Non-pigmented ciliary epithelial cell (primary cell): ENCODE results near the gene NEO1.
"Not testable (repeated sequence)": the region's sequence is repeated elsewhere in the genome, so short reads cannot be mapped to it uniquely, and the experiment has no call there.

ENCODE experiments used
- DNase-seq: peaks from one replicate; pipeline ENCODE4 v3.0.0-alpha.2; 2010; ENCODE audit warnings: low read depth

The NEO1 gene

DNA sequence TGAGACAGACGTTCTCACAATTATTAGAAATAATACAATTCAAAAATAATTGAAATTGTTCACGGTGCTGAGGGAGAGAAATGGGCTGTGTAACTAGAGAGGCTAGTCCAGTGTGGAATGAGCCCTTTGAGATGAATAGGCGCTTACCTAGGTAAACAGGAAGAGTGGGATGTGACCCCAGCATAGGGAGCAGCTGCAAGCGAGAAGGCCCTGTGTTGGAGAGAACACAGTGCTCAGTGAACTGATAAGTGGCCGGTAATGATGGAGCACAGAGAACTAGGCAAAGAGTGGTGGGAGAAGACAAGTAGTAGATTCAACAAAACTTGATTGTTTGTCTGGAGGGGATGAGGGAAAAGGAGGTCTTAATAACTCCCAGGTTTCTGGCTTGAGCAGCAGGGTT lies 212.6 kb downstream of the NEO1 start:
- no peak for DNase-seq

DNA sequence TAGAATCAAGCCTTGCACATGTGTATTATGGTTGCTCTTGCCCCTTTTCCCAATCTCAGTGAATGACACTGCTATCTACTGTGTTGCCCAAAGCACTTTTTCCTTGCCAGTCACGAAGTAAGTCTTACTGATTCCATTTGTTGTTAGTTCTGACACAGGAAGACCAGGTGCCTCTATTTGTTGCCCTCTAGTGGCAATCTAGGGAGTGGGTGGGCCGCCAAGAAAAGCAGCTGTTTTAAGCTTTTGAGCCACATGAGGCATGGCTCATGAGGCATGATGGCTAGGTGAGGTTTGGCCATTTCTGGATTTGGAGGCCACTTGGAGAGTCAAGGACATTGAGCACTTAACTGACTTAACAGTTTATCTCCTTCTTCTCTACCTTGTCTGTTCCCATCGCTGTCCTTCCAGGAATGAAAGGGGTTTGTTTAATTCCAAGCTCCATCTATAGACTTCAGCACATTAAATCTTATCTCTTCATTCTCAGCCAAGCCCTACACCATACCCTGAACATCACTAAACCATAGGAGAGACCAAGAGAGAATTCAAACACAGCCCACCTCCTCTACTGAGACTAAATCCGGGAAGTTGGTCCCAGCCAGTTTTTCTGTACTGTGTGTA lies 213.4 kb downstream of the NEO1 start:
- no peak for DNase-seq

GRCh38 chr15:73268457-73268856 lies 216.2 kb downstream of the NEO1 start:
- DNase-seq: no peak

GRCh38 chr15:73270366-73271097 lies 218.3 kb downstream of the NEO1 start:
- DNase-seq: no peak

DNA sequence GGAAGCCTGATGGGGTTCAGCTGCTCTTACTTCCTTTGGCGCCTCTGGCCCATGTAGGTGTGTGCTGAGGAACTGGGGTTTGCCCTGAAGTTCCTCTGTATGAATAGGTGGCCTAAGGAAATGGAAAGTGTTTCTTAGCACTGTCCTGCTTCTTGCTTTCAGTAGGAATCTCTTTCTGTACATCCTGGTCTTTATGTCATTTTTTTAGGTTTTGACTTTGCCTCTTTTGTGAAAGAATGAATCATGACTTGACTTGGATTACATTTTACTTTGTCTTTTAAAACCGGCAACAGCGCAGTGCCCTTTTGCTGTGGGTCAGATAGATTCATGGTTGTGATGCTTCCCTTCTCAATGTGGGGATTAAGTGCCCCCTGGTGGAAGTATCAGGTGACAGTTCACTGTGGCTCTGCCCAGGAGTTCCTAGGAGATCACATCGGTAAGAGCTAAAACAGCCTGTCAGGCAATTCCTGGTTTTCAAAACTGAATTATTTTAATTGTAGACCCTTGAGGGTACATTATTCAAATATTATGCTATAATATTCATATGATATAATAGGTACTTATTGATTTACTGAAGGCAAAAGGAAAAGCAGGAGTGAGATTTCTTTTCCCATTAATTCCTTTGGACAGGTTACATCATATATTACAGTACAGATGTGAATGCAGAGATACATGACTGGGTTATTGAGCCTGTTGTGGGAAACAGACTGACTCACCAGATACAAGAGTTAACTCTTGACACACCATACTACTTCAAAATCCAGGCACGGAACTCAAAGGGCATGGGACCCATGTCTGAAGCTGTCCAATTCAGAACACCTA lies 221.1 kb downstream of the NEO1 start:
- peak; percentile 28 for DNase-seq

GRCh38 chr15:73275862-73276261 lies 223.6 kb downstream of the NEO1 start:
- no peak for DNase-seq

DNA sequence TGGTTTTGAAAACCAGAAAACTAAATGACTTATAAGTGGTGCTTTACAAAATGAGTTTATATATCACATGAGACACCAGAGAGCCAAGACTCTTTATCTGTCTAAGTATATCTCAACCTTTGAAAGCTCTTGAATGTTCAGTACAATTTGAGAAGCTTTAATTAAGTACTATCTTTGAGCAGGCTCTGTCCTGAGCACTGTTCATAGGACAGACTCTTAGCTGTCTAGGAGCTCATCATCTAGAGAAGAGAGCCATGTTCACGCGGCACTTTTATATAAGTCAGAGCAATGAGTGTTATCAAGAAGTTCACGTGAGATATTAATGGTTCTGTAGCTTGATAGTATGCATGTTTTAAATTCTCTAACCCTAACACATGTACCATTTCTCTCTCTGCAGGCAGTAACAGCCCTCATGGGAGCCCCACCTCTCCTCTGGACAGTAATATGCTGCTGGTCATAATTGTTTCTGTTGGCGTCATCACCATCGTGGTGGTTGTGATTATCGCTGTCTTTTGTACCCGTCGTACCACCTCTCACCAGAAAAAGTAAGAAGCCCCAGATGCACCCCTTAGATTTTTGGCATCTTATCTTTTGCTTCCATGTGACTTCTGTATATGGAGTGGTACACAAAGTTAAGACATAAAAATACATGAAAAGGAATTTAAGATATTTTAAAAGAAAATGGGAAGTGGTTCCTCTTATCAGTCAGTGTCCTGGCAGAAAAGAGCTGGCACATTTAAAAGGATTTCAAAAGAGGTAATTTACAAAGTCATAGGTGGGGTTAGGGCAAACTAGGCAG lies 230.5 kb downstream of the NEO1 start:
- no peak for DNase-seq

- DNase-seq: no peak
These were observed 231.2 kb downstream of the NEO1 start for GRCh38 chr15:73283366-73283962.

DNA sequence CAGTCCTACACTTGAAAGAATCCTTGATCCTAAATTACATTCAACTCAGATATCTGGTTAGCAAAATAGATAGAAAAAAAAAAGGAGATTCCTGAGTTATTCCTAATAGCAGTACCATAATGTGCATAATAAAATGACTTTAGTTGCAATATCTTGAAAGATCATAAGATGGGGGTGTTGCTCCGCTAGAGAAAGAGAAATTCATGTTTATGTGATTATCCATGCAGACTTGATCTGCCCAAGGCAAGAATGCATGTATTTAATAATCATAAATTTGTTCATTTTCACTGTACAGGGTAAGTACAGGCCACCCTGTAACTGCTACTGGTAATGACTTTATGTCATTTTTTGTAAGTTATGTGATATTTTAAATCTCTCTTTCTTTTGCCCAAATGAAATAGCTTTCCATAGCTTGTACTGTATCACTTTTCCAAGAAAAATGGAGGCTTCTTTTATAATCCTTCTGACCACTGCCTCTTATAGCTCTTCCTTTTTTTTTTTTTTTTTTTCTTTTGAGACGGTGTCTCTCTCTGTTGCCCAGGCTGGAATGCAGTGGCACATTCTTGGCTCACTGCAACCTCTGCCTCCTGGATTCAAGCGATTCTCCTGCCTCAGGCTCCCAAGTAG lies 231.9 kb downstream of the NEO1 start:
- DNase-seq: peak; percentile 13

GRCh38 chr15:73286311-73286710 lies 234.0 kb downstream of the NEO1 start:
- no peak for DNase-seq

DNA sequence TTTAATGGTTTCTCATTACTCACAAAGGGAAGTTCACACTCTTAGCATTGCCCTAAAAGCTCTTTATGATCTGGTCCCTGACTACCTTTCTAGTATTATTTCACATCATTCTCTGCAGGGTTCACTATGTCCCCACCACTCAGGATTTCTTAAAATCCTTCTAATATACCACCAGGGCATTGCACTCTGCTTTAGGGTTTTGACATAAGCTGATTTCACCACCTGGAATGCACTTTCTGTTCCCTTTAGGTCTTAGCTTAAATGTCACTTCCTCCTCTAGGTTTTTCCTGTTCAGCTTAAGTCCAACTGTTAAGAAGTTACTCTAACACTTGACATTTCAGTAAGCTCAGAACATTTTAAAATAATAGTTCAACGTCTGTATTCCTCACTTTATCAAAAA lies 234.8 kb downstream of the NEO1 start:
- DNase-seq: no peak

DNA sequence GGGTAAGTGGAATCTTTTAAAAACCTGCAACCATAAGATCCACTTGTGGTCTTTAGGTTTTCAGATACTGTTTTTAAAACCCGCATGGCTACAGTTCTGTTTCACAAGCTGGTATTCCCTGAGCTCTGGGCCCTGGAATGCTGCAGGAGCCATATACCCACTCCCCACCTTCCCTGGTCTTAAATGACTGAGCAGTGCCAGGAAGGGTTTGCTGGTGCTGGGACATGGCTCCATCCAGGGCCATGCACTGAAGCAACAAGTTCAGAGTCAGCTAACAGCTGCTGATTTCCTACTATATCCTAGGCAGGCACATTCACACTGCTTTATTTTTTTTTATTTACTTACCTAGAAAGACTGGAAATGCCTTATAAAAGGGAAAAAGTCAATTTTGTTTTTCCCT lies 239.2 kb downstream of the NEO1 start:
- DNase-seq: no peak

- no peak for DNase-seq
These were observed 241.5 kb downstream of the NEO1 start for GRCh38 chr15:73293773-73294172.

GRCh38 chr15:73295630-73296286 lies 243.5 kb downstream of the NEO1 start:
- no peak for DNase-seq

DNA sequence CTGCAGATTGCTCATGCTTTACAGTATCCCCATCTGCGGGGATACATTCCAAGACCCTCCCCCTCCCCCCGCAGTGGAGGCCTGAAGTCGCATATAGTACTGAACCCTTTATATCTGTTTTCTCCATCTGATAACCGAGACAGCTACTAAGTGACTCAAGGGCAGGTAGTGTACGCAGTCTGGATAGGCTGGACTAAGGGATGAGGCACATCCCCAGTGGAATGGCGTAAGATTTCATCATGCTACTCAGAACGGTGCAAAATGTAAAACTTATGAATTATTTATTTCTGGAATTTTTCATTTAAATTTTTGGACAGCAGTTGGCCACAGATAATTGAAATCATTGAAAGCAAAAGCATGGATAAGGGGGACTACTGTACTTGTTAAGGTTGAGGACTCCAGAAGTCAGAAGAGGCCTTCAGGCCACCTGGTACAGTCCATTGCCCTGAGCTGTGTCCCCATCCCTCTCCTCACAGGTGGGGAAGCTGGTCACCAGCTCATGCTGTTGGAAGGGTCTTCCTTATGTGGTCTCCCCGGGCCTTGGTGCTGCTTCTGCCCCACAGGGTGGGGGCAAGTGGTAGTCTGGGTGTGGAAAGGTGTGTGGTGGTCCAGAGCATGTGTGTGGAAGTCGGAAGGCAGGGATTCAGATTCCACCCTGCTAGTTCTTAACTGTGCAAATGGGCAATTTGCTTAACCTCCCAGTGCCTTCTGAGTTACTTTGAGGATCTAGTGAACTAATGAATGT lies 244.5 kb downstream of the NEO1 start:
- DNase-seq: no peak

DNA sequence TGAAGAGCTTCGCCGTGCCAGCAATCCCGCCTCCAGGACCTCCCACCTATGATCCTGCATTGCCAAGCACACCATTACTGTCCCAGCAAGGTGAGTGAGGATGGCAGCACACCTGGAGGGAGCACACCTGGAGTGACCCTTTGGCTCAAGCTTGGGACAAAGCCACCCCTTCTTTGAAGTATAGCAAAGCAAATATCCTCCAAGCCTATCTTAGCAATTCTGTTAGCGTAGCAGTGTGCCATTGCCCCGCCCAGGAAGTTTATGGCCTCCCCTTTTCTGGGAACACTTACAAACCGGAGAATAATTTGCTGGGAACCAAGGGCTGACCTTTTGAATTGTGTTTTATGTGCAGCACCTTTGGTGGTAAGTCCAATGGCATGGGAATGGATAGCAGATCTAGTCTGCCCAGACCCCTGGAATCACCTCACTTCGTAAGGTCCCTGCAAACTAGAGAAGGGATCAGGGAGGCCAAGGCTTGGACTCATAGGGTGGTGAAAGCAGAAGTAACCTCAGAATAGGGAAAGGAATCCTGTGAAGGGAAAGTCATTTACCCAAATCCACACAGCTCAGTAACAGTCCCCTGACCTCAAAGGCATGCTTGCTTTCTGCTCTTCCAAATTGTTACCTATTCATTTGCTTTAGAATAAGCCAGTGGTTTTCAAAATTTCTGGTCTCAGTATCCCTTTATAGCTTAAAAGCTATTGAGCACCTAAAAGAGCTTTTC lies 246.4 kb downstream of the NEO1 start:
- DNase-seq: no peak

DNA sequence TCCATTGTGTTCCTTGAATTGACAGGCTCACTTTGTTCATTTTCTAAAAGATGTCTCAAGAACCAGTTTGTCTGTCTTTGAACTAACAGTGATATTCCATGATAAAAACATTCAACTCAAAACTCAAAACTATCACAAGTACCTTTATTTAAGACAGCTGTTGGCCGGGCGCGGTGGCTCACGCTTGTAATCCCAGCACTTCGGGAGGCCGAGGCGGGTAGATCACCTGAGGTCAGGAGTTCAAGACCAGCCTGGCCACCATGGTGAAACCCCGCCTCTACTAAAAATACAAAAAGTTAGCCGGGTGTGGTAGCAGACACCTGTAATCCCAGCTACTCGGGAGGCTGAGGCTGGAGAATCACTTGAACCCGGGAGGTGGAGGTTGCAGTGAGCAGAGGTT lies 248.0 kb downstream of the NEO1 start:
- DNase-seq: not testable (repeated sequence)

- no peak for DNase-seq
These were observed 251.4 kb downstream of the NEO1 start for GRCh38 chr15:73303636-73304035.
